Heart right ventricle (tissue), 16 donors: ENCODE measurements around the gene BRSK1. TPM values are rescaled to one million over a fixed set of nuclear protein-coding genes. Genes with fewer than 3 reads are reported as not detected.

Experiments used
- ATAC-seq, 8 donors: fragments of 200-7000 bp; cut with Tn5 transposase; one replicate each; pipeline ENCODE4 v1.9.1; 2020; ENCODE audit warnings: mild to moderate bottlenecking in 8 of 8, moderate library complexity in 8 of 8, moderate number of reproducible peaks in 1 of 8
- DNase-seq, 2 donors: peaks; one replicate each; pipeline ENCODE4 v3.0.0-alpha.2; 2020
- H3K27ac ChIP-seq, 10 donors: fragments of 200-600 bp; sonication (generic) in 2 of 10; one replicate each; pipeline versions ENCODE4 v1.5.0 to v1.8.0; 2020 to 2022; ENCODE audit warnings: mild to moderate bottlenecking in 3 of 10
- H3K27me3 ChIP-seq, 7 donors: fragments of 200-600 bp; one replicate each; pipeline ENCODE4 v1.8.0; 2021 to 2022; ENCODE audit warnings: mild to moderate bottlenecking in 2 of 7
- H3K36me3 ChIP-seq, 9 donors: fragments of 200-600 bp; sonication (generic) in 1 of 9; one replicate each; pipeline versions ENCODE4 v1.5.0 to v1.8.0; 2020 to 2022; ENCODE audit warnings: mild to moderate bottlenecking in 2 of 9
- H3K4me1 ChIP-seq, 9 donors: fragments of 200-600 bp; sonication (generic) in 1 of 9; one replicate each; pipeline versions ENCODE4 v1.5.0 to v1.8.0; 2020 to 2022; ENCODE audit warnings: mild to moderate bottlenecking in 4 of 9
- H3K4me3 ChIP-seq, 10 donors: fragments of 200-600 bp; sonication (generic) in 2 of 10; one replicate each; pipeline versions ENCODE4 v1.5.0 to v1.8.0; 2020 to 2022; ENCODE audit warnings: mild to moderate bottlenecking in 7 of 10, moderate library complexity in 2 of 10
- H3K9me3 ChIP-seq, 11 donors: fragments of 200-600 bp in 10 of 11; sonication (generic) in 2 of 11; one replicate each; pipeline versions ENCODE4 v1.5.0 to v1.8.0; 2013 to 2022; ENCODE audit warnings: mild to moderate bottlenecking in 2 of 11, control low read depth in 1 of 11, moderate library complexity in 1 of 11
- WGBS, 2 donors: extraction: QIAGEN DNeasy Blood & Tissue Kit; methylation state at CpG; one replicate each; pipeline ENCODE4 v1.1.7; 2013; ENCODE audit warnings: inconsistent platforms in 1 of 2; 5-methylcytosine and 5-hydroxymethylcytosine counted together
- intact Hi-C, 10 donors: fragments of 100-400 bp; cut with DNase I; formaldehyde crosslinking; loops; one replicate each; pipeline versions ENCODE4 v1.11.1 to v1.14.2; 2022
- polyA plus RNA-seq, 2 donors: library from polyadenylated mRNA; stranded (reverse); fragments of 200-250 nt; gene quantifications; one replicate each; pipeline ENCODE4 v1.2.3, GENCODE V29; 2013
- total RNA-seq, 10 donors: library from RNA; stranded (reverse); fragmentation: NEBNext Ultra II Directional in 3 of 10; extraction: Animal tissue kit (Norgen Biotek cat#: 25700) in 3 of 10; gene quantifications; one replicate each; pipeline versions ENCODE4 v1.2.1 to v1.2.4, GENCODE V29; 2021 to 2023
- TF ChIP-seq, protein P1 (sequence below), 9 donors: fragments of 200-600 bp; sonication (generic) in 2 of 9; IDR thresholded peaks; one replicate each; pipeline versions ENCODE4 v1.5.0 to v1.8.0; 2021 to 2022; ENCODE audit warnings: antibody characterized with exemption in 9 of 9, mild to moderate bottlenecking in 5 of 9, moderate library complexity in 1 of 9
- donor health status: Arrhythmogenic right ventricular cardiomyopathy.
- donor health status: ischemic (EF 13 %, LVEDD 7.1; RV severe dilation, severe dysfunction).
- donor health status: healthy with polysubstance abuse.
- donor health status: DM: no; HTN: yes; CAD: no.
- donor health status: DM: no; HTN: no; CAD: no.
- donor health status: ischemic (EF 25% LVEDD 6.9; RV normal size, moderate dysfunction).
- donor health status: ischemic (EF 25% LVEDD 5.7; RV mildly dilated, moderate dysfunction).
- donor health status: healthy.
- donor health status: DM: yes; HTN: yes; CAD: no.
- donor health status: Ischemic cardiomyopathy.
- donor health status: ischemic (EF 35%, LVEDD 5.7; RV mildly dilated, moderate dysfunction).
- donor health status: nonischemic (EF 11% LVEDD 7.7; RV severe dilation, severe dysfunction).
- donor health status: DM: yes; HTN: yes; CAD: no.
- donor health status: PGD.
- donor health status: ischemic (EF 29% LVEDD 5.4; RV normal size, mild dysfunction).
- donor health status: nonischemic (EF 23%, LVEDD 6.1; RV moderate dilation, normal function).

BRSK1 gene
- total and polyA plus RNA-seq, 12 donors = 1.8 to 12.6 (median 3.2) TPM

- Histone ChIP-seq H3K9me3 (no peaks in the 10 kb centered on the region), H3K27ac (no peak overlapping the region), H3K4me3 (no peak overlapping the region), H3K36me3 (peaks cover 0 to 46% (median 2%) of the 10 kb centered on the region in 9 donors), H3K4me1 (no peaks in the 10 kb centered on the region), H3K27me3 (no peaks in the 10 kb centered on the region)
- intact Hi-C loops = no loop called here
- TF ChIP-seq, protein P1, sequence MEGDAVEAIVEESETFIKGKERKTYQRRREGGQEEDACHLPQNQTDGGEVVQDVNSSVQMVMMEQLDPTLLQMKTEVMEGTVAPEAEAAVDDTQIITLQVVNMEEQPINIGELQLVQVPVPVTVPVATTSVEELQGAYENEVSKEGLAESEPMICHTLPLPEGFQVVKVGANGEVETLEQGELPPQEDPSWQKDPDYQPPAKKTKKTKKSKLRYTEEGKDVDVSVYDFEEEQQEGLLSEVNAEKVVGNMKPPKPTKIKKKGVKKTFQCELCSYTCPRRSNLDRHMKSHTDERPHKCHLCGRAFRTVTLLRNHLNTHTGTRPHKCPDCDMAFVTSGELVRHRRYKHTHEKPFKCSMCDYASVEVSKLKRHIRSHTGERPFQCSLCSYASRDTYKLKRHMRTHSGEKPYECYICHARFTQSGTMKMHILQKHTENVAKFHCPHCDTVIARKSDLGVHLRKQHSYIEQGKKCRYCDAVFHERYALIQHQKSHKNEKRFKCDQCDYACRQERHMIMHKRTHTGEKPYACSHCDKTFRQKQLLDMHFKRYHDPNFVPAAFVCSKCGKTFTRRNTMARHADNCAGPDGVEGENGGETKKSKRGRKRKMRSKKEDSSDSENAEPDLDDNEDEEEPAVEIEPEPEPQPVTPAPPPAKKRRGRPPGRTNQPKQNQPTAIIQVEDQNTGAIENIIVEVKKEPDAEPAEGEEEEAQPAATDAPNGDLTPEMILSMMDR (IDR thresholded peaks at IDR 0.05) = no peak
- WGBS, 2 donors = 99 to 100% methylated on average over 3 of the region's 3 CpGs
- DNase-seq = no peak
- ATAC-seq = no peak
Observed at GRCh38 chr19:55266404-55266803, 17.4 kb upstream of the BRSK1 start.

GRCh38 chr19:55266840-55267239 lies 17.0 kb upstream of the BRSK1 start:
- TF ChIP-seq, protein P1 (IDR thresholded peaks at IDR 0.05) = no peak
- Histone ChIP-seq H3K27me3 (no peaks in the 10 kb centered on the region), H3K4me3 (no peak overlapping the region), H3K4me1 (no peaks in the 10 kb centered on the region), H3K27ac (no peak overlapping the region), H3K9me3 (no peaks in the 10 kb centered on the region), H3K36me3 (peaks cover 0 to 51% (median 5%) of the 10 kb centered on the region in 9 donors)
- ATAC-seq (no peak), DNase-seq (no peak)
- intact Hi-C loops = no loop called here
- WGBS, 2 donors = 98 to 99% methylated on average over 4 of the region's 4 CpGs

- DNase-seq (no peak), ATAC-seq (no peak)
- intact Hi-C loops = no loop called here
- Histone ChIP-seq H3K27ac (no peak overlapping the region), H3K4me3 (no peak overlapping the region), H3K27me3 (no peaks in the 10 kb centered on the region), H3K9me3 (no peaks in the 10 kb centered on the region), H3K36me3 (peaks cover 0 to 65% (median 5%) of the 10 kb centered on the region in 9 donors), H3K4me1 (no peaks in the 10 kb centered on the region)
- WGBS, 2 donors = 81 to 84% methylated on average over 8 of the region's 8 CpGs
- TF ChIP-seq, protein P1 (IDR thresholded peaks at IDR 0.05) = no peak
Observed at GRCh38 chr19:55269299-55269698, 14.5 kb upstream of the BRSK1 start.

- H3K27me3 ChIP-seq = no peaks in the 10 kb centered on the region
- ATAC-seq (no peak), DNase-seq (no peak)
- intact Hi-C loops = no loop called here
- no peaks in the 10 kb centered on the region for H3K4me1 ChIP-seq
- H3K4me3 ChIP-seq = no peak overlapping the region
- WGBS, 2 donors = 85 to 90% methylated on average over 25 of the region's 25 CpGs
- H3K36me3 ChIP-seq = peaks cover 0 to 73% (median 5%) of the 10 kb centered on the region in 9 donors
- TF ChIP-seq, protein P1 (IDR thresholded peaks at IDR 0.05) = no peak
- no peaks in the 10 kb centered on the region for H3K9me3 ChIP-seq
- H3K27ac ChIP-seq = no peak overlapping the region
Observed at GRCh38 chr19:55270172-55270942, 13.4 kb upstream of the BRSK1 start.
